ENCODE measurements around the gene RAB11A.

GRCh38 chr15:65918357-65918920 lies 49.1 kb downstream of the RAB11A start:
- TF ChIP-seq HOXA7 (CRISPR knock-in tag; IDR thresholded peaks at IDR 0.05), result no peak
- TF ChIP-seq RCOR1 (IDR thresholded peaks at IDR 0.05; ENCODE audit: low read depth, low read length), result no peak
- TF ChIP-seq CTCF (IDR thresholded peaks at IDR 0.05), result no peak
- TF ChIP-seq MAFK (IDR thresholded peaks at IDR 0.05; ENCODE audit: partially characterized antibody), result no peak
- TF ChIP-seq ZNF302 (CRISPR knock-in tag; IDR thresholded peaks at IDR 0.05), result no peak
- TF ChIP-seq BHLHE40 (IDR thresholded peaks at IDR 0.05; ENCODE audit: low read depth, low read length), result no peak
- no peak for TF ChIP-seq BCL3 (IDR thresholded peaks at IDR 0.05)
- TF ChIP-seq RFX5 (IDR thresholded peaks at IDR 0.05), result no peak
- TF ChIP-seq POLR2A (IDR thresholded peaks at IDR 0.05; ENCODE audit: low read length), result no peak
- TF ChIP-seq RNF2 (IDR thresholded peaks at IDR 0.05; ENCODE audit: borderline replicate concordance, low read depth), result no peak
- TF ChIP-seq JUN (IDR thresholded peaks at IDR 0.05), result no peak
- TF ChIP-seq MAZ (IDR thresholded peaks at IDR 0.05; ENCODE audit: borderline replicate concordance, low read depth, low read length), result no peak

Data from A549 (cell line).